Endometrial microvascular endothelial cells (primary cell): ENCODE results near the gene IFITM1. TPM values are rescaled to one million over a fixed set of nuclear protein-coding genes. Genes with fewer than 3 reads are reported as not detected.
"Not testable (repeated sequence)": the region's sequence is repeated elsewhere in the genome, so short reads cannot be mapped to it uniquely, and the experiment has no call there.

Source experiments
- in situ Hi-C: cut with HindIII; loops from 2 replicates; pipeline ENCODE4 v1.10.0; 2017; ENCODE audit warnings: low sequenced_read_pairs, low pct_unique_long_range_greater_than_20kb; ENCODE audit errors: inconsistent ontology term
- total RNA-seq: library from RNA; depleted of rRNA; stranded (reverse); fragments of >200 nt; gene quantifications from one replicate; pipeline ENCODE4 v1.2.3, GENCODE V29; 2015; ENCODE audit errors: inconsistent ontology term

IFITM1 gene
- total RNA-seq, 1 donor from 2014 or later = 26.2 TPM

- in situ Hi-C loops = no loop called here
Observed at GRCh38 chr11:355581-356458, 42.0 kb downstream of the IFITM1 start.

- in situ Hi-C loops = no loop called here
Observed at GRCh38 chr11:356610-357009, 42.8 kb downstream of the IFITM1 start.

- in situ Hi-C loops = no loop called here
Observed at GRCh38 chr11:357582-357981, 43.7 kb downstream of the IFITM1 start.

- in situ Hi-C loops = no loop called here
Observed at GRCh38 chr11:358129-358800, 44.4 kb downstream of the IFITM1 start.

- in situ Hi-C loops = no loop called here
Observed at GRCh38 chr11:359181-359714, 45.4 kb downstream of the IFITM1 start.

GRCh38 chr11:360326-361280 is 46.8 kb downstream of the IFITM1 start:
- in situ Hi-C loops = no loop called here

GRCh38 chr11:362642-363442 is 49.0 kb downstream of the IFITM1 start:
- in situ Hi-C loops = no loop called here

- in situ Hi-C loops = not testable (repeated sequence)
Observed at GRCh38 chr11:363443-363805, 49.6 kb downstream of the IFITM1 start.

- in situ Hi-C loops = no loop called here
Observed at GRCh38 chr11:363948-364761, 50.3 kb downstream of the IFITM1 start.

Other genes starting within 250 kb of the IFITM1 start
- not detected for gene SCGB1C1, start 121.0 kb upstream of the IFITM1 start, total RNA-seq
- 26.9 TPM for gene BET1L, start 106.6 kb upstream of the IFITM1 start, total RNA-seq
- 156 TPM for gene RIC8A, start 106.3 kb upstream of the IFITM1 start, total RNA-seq
- 14.0 TPM for gene SIRT3, start 77.7 kb upstream of the IFITM1 start, total RNA-seq
- 204 TPM for gene PSMD13, start 77.1 kb upstream of the IFITM1 start, total RNA-seq
- gene NLRP6, start 35.6 kb upstream of the IFITM1 start, total RNA-seq = not detected
- gene PGGHG, start 24.9 kb upstream of the IFITM1 start, total RNA-seq = 9.7 TPM
- not detected for gene IFITM5, start 14.5 kb upstream of the IFITM1 start, total RNA-seq
- 233 TPM for gene IFITM2, start 6.2 kb upstream of the IFITM1 start, total RNA-seq
- 231 TPM for gene IFITM3, start 6.8 kb downstream of the IFITM1 start, total RNA-seq
- gene B4GALNT4, start 55.5 kb downstream of the IFITM1 start, total RNA-seq = 0.09 TPM
- not detected for gene PKP3, start 80.2 kb downstream of the IFITM1 start, total RNA-seq
- 71.1 TPM for gene SIGIRR, start 101.0 kb downstream of the IFITM1 start, total RNA-seq
- 0.09 TPM for gene ANO9, start 128.0 kb downstream of the IFITM1 start, total RNA-seq
- 43.1 TPM for gene PTDSS2, start 136.2 kb downstream of the IFITM1 start, total RNA-seq
- 278 TPM for gene RNH1, start 193.2 kb downstream of the IFITM1 start, total RNA-seq
- gene HRAS, start 221.5 kb downstream of the IFITM1 start, total RNA-seq = 82.1 TPM
- gene LRRC56, start 223.5 kb downstream of the IFITM1 start, total RNA-seq = not detected
- 0.65 TPM for gene LMNTD2, start 246.7 kb downstream of the IFITM1 start, total RNA-seq
- gene RASSF7, start 246.9 kb downstream of the IFITM1 start, total RNA-seq = 34.7 TPM